ENCODE measurements around the gene AMD1. TPM values are rescaled to one million over a fixed set of nuclear protein-coding genes. Genes with fewer than 3 reads are reported as not detected.
A peak's percentile ranks its signal among the peaks of the same experiment; 100 is the strongest.

AMD1 gene
- total RNA-seq, 4 donors from 2014 or later: 37.1 to 61.9 (median 42.8) TPM

GRCh38 chr6:110875548-110876169 lies 1.1 kb downstream of the AMD1 start:
- Histone ChIP-seq H3K36me3 (no peaks in the 10 kb centered on the region), H3K9me3 (no peaks in the 10 kb centered on the region), H3K4me1 (peaks cover 0 to 36% (median 8%) of the 10 kb centered on the region in 4 donors), H3K4me3 (peak overlapping the region; percentile 91 to 93 (median 92)), H3K27ac (peak overlapping the region; percentile 88 to 98 (median 96)), H3K27me3 (no peaks in the 10 kb centered on the region)
- peak; percentile 47 to 78 (median 74) for DNase-seq
- no peak for TF ChIP-seq POLR2A (IDR thresholded peaks at IDR 0.05)
- TF ChIP-seq CTCF (IDR thresholded peaks at IDR 0.05): no peak

- peak; percentile 70 to 92 (median 90) for DNase-seq
These were observed 1.7 kb downstream of the AMD1 start for GRCh38 chr6:110876170-110876773.

GRCh38 chr6:110876806-110877564 lies 2.4 kb downstream of the AMD1 start:
- H3K4me3 ChIP-seq: peak overlapping the region; percentile 91 to 93 (median 92)
- H3K27ac ChIP-seq: peak overlapping the region; percentile 88 to 98 (median 96)
- TF ChIP-seq POLR2A (IDR thresholded peaks at IDR 0.05): no peak
- TF ChIP-seq CTCF (IDR thresholded peaks at IDR 0.05): no peak
- H3K27me3 ChIP-seq: no peaks in the 10 kb centered on the region
- no peaks in the 10 kb centered on the region for H3K36me3 ChIP-seq
- DNase-seq: no peak
- no peaks in the 10 kb centered on the region for H3K9me3 ChIP-seq
- peaks cover 0 to 46% (median 13%) of the 10 kb centered on the region in 4 donors for H3K4me1 ChIP-seq

More at GRCh38 chr6:110876170-110876773, 1.7 kb downstream of the AMD1 start:
- Histone ChIP-seq H3K4me3 (peak overlapping the region; percentile 91 to 93 (median 92)), H3K9me3 (no peaks in the 10 kb centered on the region), H3K4me1 (peaks cover 0 to 39% (median 11%) of the 10 kb centered on the region in 4 donors), H3K36me3 (no peaks in the 10 kb centered on the region), H3K27me3 (no peaks in the 10 kb centered on the region), H3K27ac (peak overlapping the region; percentile 88 to 98 (median 96))
- TF ChIP-seq POLR2A (IDR thresholded peaks at IDR 0.05): peak; percentile 89
- no peak for TF ChIP-seq CTCF (IDR thresholded peaks at IDR 0.05)

- Histone ChIP-seq H3K36me3 (no peaks in the 10 kb centered on the region), H3K27me3 (no peaks in the 10 kb centered on the region), H3K27ac (peak overlapping the region; percentile 88 to 98 (median 96)), H3K4me1 (peaks cover 0 to 52% (median 16%) of the 10 kb centered on the region in 4 donors), H3K4me3 (peak overlapping the region in 2 of 4 donors; percentile 92 to 93), H3K9me3 (no peaks in the 10 kb centered on the region)
- no peak for DNase-seq
- TF ChIP-seq CTCF (IDR thresholded peaks at IDR 0.05) (no peak), POLR2A (IDR thresholded peaks at IDR 0.05) (no peak)
These were observed 3.0 kb downstream of the AMD1 start for GRCh38 chr6:110877569-110877968.

- Histone ChIP-seq H3K27me3 (no peaks in the 10 kb centered on the region), H3K27ac (no peak overlapping the region), H3K9me3 (no peaks in the 10 kb centered on the region), H3K4me1 (peaks cover 0 to 59% (median 16%) of the 10 kb centered on the region in 4 donors), H3K36me3 (no peaks in the 10 kb centered on the region), H3K4me3 (peak overlapping the region in 2 of 4 donors; percentile 6 to 25)
- DNase-seq: peak in 2 of 3 donors; percentile 42 to 65
- peak in 5 of 6 experiments; percentile 33 to 51 (median 46) for TF ChIP-seq CTCF (IDR thresholded peaks at IDR 0.05)
- no peak for TF ChIP-seq POLR2A (IDR thresholded peaks at IDR 0.05)
These were observed 4.4 kb downstream of the AMD1 start for GRCh38 chr6:110878751-110879522.
